Right ventricle myocardium inferior (tissue), 1 donor: Measurements from ENCODE around the gene CRYZL1. TPM values are rescaled to one million over a fixed set of nuclear protein-coding genes. Genes with fewer than 3 reads are reported as not detected.

ENCODE experiments used
- ATAC-seq: fragments of 200-7000 bp; cut with Tn5 transposase; one replicate; pipeline ENCODE4 v1.9.1; 2020; ENCODE audit warnings: mild to moderate bottlenecking, moderate library complexity
- DNase-seq: peaks from one replicate; pipeline ENCODE4 v3.0.0; 2021; ENCODE audit errors: missing footprints
- intact Hi-C: fragments of 100-400 bp; cut with DNase I; formaldehyde crosslinking; loops from one replicate; pipeline ENCODE4 v1.11.0; 2022
- total RNA-seq: library from RNA; stranded (reverse); fragmentation: NEBNext Ultra II Directional; extraction: Animal tissue kit (Norgen Biotek cat#: 25700); gene quantifications from one replicate; pipeline ENCODE4 v1.2.1, GENCODE V29; 2021
- donor health status: DM: no; HTN: yes; CAD: no; lungs with severe emphysema.

The CRYZL1 gene
- total RNA-seq, 1 donor from 2014 or later = 23.2 TPM

DNA sequence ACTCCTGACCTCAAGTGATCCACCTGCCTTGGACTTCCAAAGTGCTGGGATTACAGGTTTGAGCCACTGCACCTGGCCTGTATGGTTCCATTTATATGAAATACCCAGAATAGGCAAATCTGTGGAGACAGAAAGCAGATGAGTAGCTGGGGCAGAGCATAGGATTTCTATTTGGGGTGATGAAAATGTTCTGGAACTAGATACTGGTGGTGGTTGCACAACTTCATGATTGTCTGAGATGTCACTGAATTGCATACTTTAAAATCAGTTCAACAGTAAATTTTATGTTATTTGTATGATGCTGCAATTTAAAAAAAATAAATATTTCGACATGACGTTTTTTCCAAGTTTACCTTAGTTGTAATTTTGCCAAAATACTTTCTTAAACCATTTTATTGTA is 24.6 kb upstream of the CRYZL1 start:
- intact Hi-C loops = no loop called here
- ATAC-seq = no peak
- DNase-seq = no peak

- intact Hi-C loops = no loop called here
- ATAC-seq = no peak
- DNase-seq = no peak
Observed at GRCh38 chr21:33664135-33664534, 22.6 kb upstream of the CRYZL1 start.

- no peak for DNase-seq
- intact Hi-C loops = no loop called here
- no peak for ATAC-seq
Observed at GRCh38 chr21:33663241-33663640, 21.7 kb upstream of the CRYZL1 start.

DNA sequence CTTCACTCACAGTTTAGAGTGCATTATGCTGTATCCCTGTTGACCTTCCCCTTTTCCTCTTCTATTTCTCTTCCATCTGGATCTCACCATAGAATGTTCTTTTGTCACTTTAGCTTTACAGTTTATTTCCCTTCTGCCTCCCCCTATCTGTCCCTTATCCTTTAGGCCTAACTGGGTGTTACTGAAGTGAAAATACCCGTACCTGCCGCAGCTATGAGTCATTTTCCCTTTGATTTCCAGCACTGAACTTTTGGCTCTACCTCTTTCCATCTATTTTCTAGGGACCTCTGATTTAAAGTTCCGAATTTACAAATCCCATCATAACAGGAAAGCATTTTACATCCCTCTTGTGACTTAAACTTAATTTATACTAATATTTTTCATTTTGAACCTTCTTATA is 20.5 kb upstream of the CRYZL1 start:
- intact Hi-C loops = no loop called here
- no peak for ATAC-seq

DNA sequence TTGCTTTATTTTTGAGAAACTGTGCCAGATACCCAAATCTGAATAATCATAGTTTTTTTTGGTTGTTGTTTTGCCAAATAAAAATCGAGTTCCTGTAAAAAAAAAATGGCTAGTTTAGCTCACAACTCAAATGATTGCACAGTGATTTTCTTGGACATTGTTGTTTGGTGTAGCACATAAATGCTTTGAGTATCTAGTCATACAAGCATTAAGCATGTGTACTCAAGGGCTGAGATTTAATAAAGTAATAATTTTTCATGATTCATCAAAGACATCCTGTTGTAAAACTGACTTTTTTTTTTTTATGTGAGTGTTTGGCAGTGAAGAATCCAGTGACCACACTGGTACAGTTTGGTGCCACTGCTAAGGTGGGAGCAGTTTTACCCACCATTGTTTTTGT is 19.6 kb upstream of the CRYZL1 start:
- ATAC-seq = no peak
- intact Hi-C loops = no loop called here
- no peak for DNase-seq

More for the DNA sequence above, 20.5 kb upstream of the CRYZL1 start:
- no peak for DNase-seq

- intact Hi-C loops = no loop called here
- no peak for DNase-seq
- no peak for ATAC-seq
Observed at GRCh38 chr21:33660406-33660805, 18.9 kb upstream of the CRYZL1 start.

DNA sequence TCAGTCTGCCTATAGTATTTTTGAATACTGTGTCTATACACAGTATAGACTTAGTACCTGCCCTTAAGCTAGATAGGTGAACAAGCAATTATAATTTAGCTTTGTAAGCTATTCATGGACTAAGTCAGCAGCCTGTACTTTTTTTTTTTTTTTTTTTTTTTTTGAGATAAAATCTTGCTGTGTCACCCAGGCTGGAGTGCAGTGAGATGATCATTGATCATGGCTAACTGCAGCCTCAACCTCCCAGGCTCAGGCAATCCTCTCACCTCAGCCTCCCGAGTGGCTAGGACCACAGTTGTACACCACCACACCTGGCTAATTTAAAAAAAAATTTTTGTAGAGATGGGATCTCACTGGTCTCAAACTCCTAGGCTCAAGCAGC is 18.0 kb upstream of the CRYZL1 start:
- intact Hi-C loops = no loop called here
- DNase-seq (no peak), ATAC-seq (no peak)

DNA sequence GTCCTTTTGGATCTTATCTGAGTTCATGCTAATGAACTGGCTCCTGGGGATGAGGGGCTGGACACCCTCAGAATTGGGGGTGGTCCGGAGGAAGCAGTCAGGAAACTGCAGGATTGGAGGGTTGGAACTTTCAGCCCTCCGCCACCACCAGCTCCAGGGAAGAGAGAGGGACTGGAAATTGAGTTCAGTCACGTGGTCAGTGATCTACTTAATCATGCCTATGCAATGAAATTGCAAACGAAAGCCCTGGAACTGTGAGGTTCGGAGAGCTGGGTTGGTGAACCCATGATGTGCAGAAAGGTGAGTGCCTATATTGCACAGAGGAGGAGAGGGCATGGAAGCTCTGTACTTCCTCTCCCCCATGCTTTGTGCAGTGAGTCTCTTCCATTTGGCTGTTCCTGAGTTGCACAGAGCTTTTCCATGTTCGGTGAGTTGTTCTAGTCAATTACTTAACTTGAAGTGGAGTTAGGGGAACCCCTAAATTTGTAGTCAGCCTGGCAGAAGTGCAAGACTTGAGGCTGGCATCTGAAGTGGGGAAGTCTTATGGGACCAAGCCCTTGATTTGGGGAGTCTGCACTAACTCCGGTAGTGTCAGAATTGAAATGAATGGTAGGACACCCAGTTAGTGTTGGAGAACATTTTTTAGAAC is 17.5 kb upstream of the CRYZL1 start:
- DNase-seq (no peak), ATAC-seq (no peak)
- intact Hi-C loops = no loop called here

GRCh38 chr21:33657124-33657820 is 15.7 kb upstream of the CRYZL1 start:
- ATAC-seq = peak; percentile 40

GRCh38 chr21:33655588-33656221 is 14.2 kb upstream of the CRYZL1 start:
- ATAC-seq = no peak
- intact Hi-C loops = no loop called here
- DNase-seq = no peak

More at GRCh38 chr21:33657124-33657820, 15.7 kb upstream of the CRYZL1 start:
- DNase-seq = no peak
- intact Hi-C loops = no loop called here

- DNase-seq (no peak), ATAC-seq (no peak)
- intact Hi-C loops = no loop called here
Observed at GRCh38 chr21:33654412-33654811, 12.9 kb upstream of the CRYZL1 start.

DNA sequence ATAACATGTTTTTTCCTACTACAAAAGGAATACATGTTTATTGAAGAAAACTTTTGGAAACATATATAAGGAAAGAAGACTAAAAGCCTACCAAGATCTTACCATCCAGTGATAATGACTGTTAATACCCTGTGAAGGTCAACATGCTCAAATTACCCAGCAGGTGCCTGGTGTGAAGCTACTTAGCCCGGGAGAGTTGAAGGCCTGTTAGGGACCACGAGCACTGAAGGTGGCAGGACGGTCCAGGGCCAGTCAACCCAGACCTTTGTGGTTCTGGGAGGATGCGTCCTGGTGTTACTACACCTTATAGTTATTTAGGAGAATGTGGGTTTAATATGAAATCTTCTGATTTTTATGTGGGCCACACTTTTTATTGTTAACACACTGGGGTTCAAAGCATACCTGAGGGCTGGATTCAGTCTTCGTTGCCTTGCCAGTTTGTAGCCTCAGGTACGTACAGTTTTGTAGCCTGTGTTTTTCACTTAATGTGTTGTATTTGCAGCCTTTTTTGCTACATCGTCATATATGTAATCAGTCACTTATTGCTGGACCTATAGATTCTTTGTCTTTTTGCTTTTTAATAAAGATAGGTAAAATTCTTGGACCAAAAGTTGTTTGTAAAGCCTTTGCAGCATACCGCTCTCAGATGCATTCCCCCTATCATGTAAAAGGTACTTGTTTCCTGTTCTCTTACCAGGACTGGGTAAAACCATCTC is 10.6 kb upstream of the CRYZL1 start:
- intact Hi-C loops = no loop called here
- DNase-seq (no peak), ATAC-seq (no peak)

- no peak for DNase-seq
- ATAC-seq = no peak
- intact Hi-C loops = no loop called here
Observed at GRCh38 chr21:33650929-33651509, 9.5 kb upstream of the CRYZL1 start.

- ATAC-seq (no peak), DNase-seq (no peak)
- intact Hi-C loops = no loop called here
Observed at GRCh38 chr21:33650230-33650629, 8.7 kb upstream of the CRYZL1 start.

DNA sequence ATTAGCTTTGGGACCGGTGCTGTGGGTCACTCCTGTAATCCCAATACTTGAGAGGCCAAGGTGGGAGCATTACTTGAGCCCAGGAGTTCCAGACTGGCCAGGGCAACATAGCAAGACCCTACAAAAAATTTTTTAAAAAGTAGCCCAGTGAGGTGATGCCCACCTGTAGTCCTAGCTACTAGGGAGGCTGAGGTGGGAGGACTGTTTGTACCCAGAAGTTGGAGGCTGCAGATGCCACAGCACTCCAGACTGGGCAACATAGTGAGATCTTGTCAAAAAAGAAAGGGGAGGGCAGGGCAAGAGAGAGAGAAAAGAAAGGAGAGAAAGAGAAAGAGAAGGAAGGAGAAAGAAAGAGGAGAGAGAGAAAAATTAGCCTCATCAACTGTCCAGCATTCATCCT is 7.0 kb upstream of the CRYZL1 start:
- intact Hi-C loops = no loop called here
- no peak for DNase-seq

DNA sequence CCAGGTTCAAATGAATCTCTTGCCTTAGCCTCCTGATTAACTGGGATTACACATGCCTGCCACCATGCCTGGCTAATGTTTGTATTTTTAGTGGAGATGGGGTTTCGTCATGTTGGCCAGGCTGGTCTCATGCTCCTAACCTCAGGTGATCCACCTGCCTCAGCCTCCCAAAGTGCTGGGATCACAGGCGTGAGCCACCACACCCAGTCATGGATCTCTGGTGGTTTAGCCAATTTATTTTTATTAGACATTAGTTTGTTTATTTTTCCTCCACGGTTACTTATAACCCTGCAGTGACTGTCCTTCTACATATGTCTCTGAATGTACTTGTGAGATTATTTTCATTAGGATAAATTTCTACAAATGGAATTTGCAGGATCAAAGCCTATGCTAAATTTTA is 6.0 kb upstream of the CRYZL1 start:
- intact Hi-C loops = no loop called here
- no peak for ATAC-seq
- no peak for DNase-seq

More for the DNA sequence above, 7.0 kb upstream of the CRYZL1 start:
- ATAC-seq = no peak

DNA sequence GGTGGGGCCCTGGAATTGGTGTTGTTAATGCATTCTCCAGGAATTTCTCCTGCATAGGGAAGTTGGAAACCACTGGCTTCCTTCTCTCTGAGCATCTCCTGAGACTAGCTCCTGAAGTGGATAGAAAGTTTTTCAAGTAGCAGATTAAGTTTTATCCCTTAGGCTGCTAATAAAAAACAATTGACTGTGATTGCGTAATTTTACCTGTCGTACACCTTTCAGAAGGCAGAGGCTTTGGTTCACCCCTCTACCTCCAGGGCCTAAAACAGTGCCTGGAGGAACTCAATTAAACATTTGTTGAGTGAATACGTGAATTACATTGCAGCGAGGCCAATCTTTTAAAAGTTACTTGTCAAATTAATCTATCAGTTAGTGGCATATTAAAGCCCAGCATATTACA is 4.2 kb upstream of the CRYZL1 start:
- intact Hi-C loops = no loop called here

GRCh38 chr21:33644383-33645074 is 3.0 kb upstream of the CRYZL1 start:
- DNase-seq (no peak), ATAC-seq (no peak)
- intact Hi-C loops = loop anchor here (5.0 kb wide), 3 partner anchors 43 to 248 kb away; no protein-coding TSS in a partner anchor

More for the DNA sequence above, 4.2 kb upstream of the CRYZL1 start:
- ATAC-seq (no peak), DNase-seq (no peak)
